ENCODE data around the gene PRKAR2B. TPM values are rescaled to one million over a fixed set of nuclear protein-coding genes. Genes with fewer than 3 reads are reported as not detected.

PRKAR2B gene
- polyA plus RNA-seq, 1 of the 3 experiments (the other 2 are of a cell fraction) = 17.3 TPM

GRCh38 chr7:107014387-107015023 is 30.0 kb upstream of the PRKAR2B start:
- POLR2A ChIA-PET = no interaction called here

More at GRCh38 chr7:107014387-107015023, 30.0 kb upstream of the PRKAR2B start:
- Histone ChIP-seq H3F3A (replicated peaks; ENCODE audit: insufficient read depth) (no peaks in the 10 kb centered on the region), H3K79me2 (ENCODE audit: insufficient read depth) (no peaks in the 10 kb centered on the region), H3K4me3 (ENCODE audit: low read depth in 2 of 2, low read length in 1 of 2) (no peak overlapping the region), H3K9ac (no peak overlapping the region), H2AFZ (ENCODE audit: low read depth) (no peak overlapping the region; the same call in 1 of the 2 replicates), H3K36me3 (replicated peaks in 1 of 2; ENCODE audit: control insufficient read depth in 1 of 2, insufficient read depth in 2 of 2, low read length in 1 of 2) (no peaks in the 10 kb centered on the region), H3K27me3 (ENCODE audit: insufficient read depth) (no peaks in the 10 kb centered on the region), H3K4me2 (no peak overlapping the region), H3K9me3 (no peaks in the 10 kb centered on the region), H3K27ac (ENCODE audit: low read depth in 2 of 2, low read length in 1 of 2) (no peak overlapping the region), H4K20me1 (ENCODE audit: insufficient read depth) (no peaks in the 10 kb centered on the region), H3K9me2 (no peaks in the 10 kb centered on the region), H3K4me1 (ENCODE audit: control insufficient read depth in 1 of 2, insufficient read depth in 2 of 2, low read depth in 1 of 2, low read length in 1 of 2) (peaks cover 2 to 5% of the 10 kb centered on the region in 2 experiments; a peak in 2 of 4 replicates)
- WGBS (ENCODE audit: low lambda C conversion rate) = 78% methylated on average over 7 of the region's 7 CpGs
- CTCF ChIA-PET = interaction anchor here (0.8 to 2.0 kb wide), 2 partner anchors 10 to 19 kb away, joined by 3 to 8 read pairs; no protein-coding TSS in a partner anchor
- TF ChIP-seq ZBTB33 (IDR thresholded peaks at IDR 0.05; ENCODE audit: borderline replicate concordance, low read depth) = no peak
- no peak for TF ChIP-seq GABPA (IDR thresholded peaks at IDR 0.05; ENCODE audit: low read depth)
- TF ChIP-seq CHD2 (IDR thresholded peaks at IDR 0.05; ENCODE audit: low read length, partially characterized antibody) = no peak
- no peak for TF ChIP-seq TEAD4 (IDR thresholded peaks at IDR 0.05; ENCODE audit: borderline replicate concordance, insufficient read depth)
- TF ChIP-seq REST (IDR thresholded peaks at IDR 0.05; ENCODE audit: low read depth, low read length) = no peak
- TF ChIP-seq SIN3A (IDR thresholded peaks at IDR 0.05; ENCODE audit: borderline replicate concordance, low read depth, low read length) = no peak
- no peak for TF ChIP-seq USF2 (IDR thresholded peaks at IDR 0.05; ENCODE audit: borderline replicate concordance, low read depth, low read length)
- no peak for TF ChIP-seq USF1 (IDR thresholded peaks at IDR 0.05; ENCODE audit: borderline replicate concordance, low read depth)
- TF ChIP-seq FOSL2 (IDR thresholded peaks at IDR 0.05; ENCODE audit: borderline replicate concordance, low read depth) = no peak
- no peak for TF ChIP-seq CTCF (IDR thresholded peaks at IDR 0.05)
- TF ChIP-seq FOXM1 (IDR thresholded peaks at IDR 0.05; ENCODE audit: low read depth) = no peak
- no peak for TF ChIP-seq RXRA (IDR thresholded peaks at IDR 0.05; ENCODE audit: borderline replicate concordance, low read depth)
- TF ChIP-seq JUND (IDR thresholded peaks at IDR 0.05) = no peak
- TF ChIP-seq TAF1 (IDR thresholded peaks at IDR 0.05; ENCODE audit: borderline replicate concordance, low read depth, low read length) = no peak
- no peak for DNase-seq

Measured in SK-N-SH (cell line).